Vein endothelial cell (primary cell): ENCODE data around the gene CNR1. TPM values are rescaled to one million over a fixed set of nuclear protein-coding genes. Genes with fewer than 3 reads are reported as not detected.

Experiments used
- total RNA-seq: library from RNA; depleted of rRNA; stranded (reverse); fragments of >200 nt; gene quantifications from 2 replicates; pipeline ENCODE4 v1.2.3, GENCODE V29; 2012

The CNR1 gene
- 1.1 and 1.3 TPM in 2 replicates for total RNA-seq

GRCh38 chr6:88165844-88166492 is at the start of gene CNR1:
TSS of gene CNR1 (minus strand) at chr6:88166347. CDS start at chr6:88145274, 21,073 bp downstream.

Other genes with a start within 250 kb of the CNR1 start
- gene SPACA1, start 118.5 kb downstream of the CNR1 start, total RNA-seq: not detected in 2 replicates